AG09319 (cell line): ENCODE measurements around the gene MAN2B2.

ENCODE experiments used
- DNase-seq: peaks from one replicate; pipeline ENCODE4 v3.0.0-alpha.2; 2010; ENCODE audit warnings: low read depth; ENCODE audit errors: extremely low read depth
- CTCF ChIP-seq: IDR thresholded peaks from 2 replicates; pipeline ENCODE4 v1.5.1; 2011; ENCODE audit warnings: low read depth, mild to moderate bottlenecking, inconsistent platforms, low read length, moderate library complexity

The MAN2B2 gene

GRCh38 chr4:6561706-6562371 is 13.2 kb upstream of the MAN2B2 start:
- no peak for DNase-seq
- TF ChIP-seq CTCF, result no peak

- no peak for TF ChIP-seq CTCF
- no peak for DNase-seq
Observed at GRCh38 chr4:6562931-6563901, 11.8 kb upstream of the MAN2B2 start.

- TF ChIP-seq CTCF, result no peak
- no peak for DNase-seq
Observed at GRCh38 chr4:6563935-6564645, 10.9 kb upstream of the MAN2B2 start.

GRCh38 chr4:6565691-6566390 is 9.1 kb upstream of the MAN2B2 start:
- no peak for DNase-seq
- no peak for TF ChIP-seq CTCF

- no peak for TF ChIP-seq CTCF
- DNase-seq, result no peak
Observed at GRCh38 chr4:6566391-6567190, 8.4 kb upstream of the MAN2B2 start.

- TF ChIP-seq CTCF, result no peak
- DNase-seq, result no peak
Observed at GRCh38 chr4:6567218-6567617, 7.8 kb upstream of the MAN2B2 start.
